Stimulated activated CD4-positive, alpha-beta T cell treated with anti-CD3 and anti-CD28 coated beads, TNF-alpha, amount 100 ng/mL, for 1 hour (primary cell): ENCODE results near the gene LHX8.
"Not testable (repeated sequence)": the region's sequence is repeated elsewhere in the genome, so short reads cannot be mapped to it uniquely, and the experiment has no call there.

Experiments used
- DNase-seq, 3 donors: peaks; one replicate each; pipeline ENCODE4 v3.0.0-alpha.2; 2020; ENCODE audit warnings: low read depth in 3 of 3, low spot score in 1 of 3

LHX8 gene

GRCh38 chr1:75133750-75134646 is at the start of gene LHX8:
Gene LHX8, plus strand, starts transcription at chr1:75134388. Its CDS starts 2,227 bp downstream, at chr1:75136615.
- no peak for DNase-seq

- no peak for DNase-seq
Observed at GRCh38 chr1:75085931-75086330, 48.3 kb upstream of the LHX8 start.

GRCh38 chr1:75087278-75087677 is 46.9 kb upstream of the LHX8 start:
- no peak for DNase-seq

- DNase-seq = no peak
Observed at GRCh38 chr1:75092141-75092540, 42.0 kb upstream of the LHX8 start.

GRCh38 chr1:75097654-75098053 is 36.5 kb upstream of the LHX8 start:
- no peak for DNase-seq

- DNase-seq = no peak
Observed at GRCh38 chr1:75099581-75099980, 34.6 kb upstream of the LHX8 start.

- DNase-seq = no peak
Observed at GRCh38 chr1:75100481-75101092, 33.6 kb upstream of the LHX8 start.

GRCh38 chr1:75112362-75112951 is 21.7 kb upstream of the LHX8 start:
- DNase-seq = not testable (repeated sequence)

GRCh38 chr1:75115654-75116053 is 18.5 kb upstream of the LHX8 start:
- no peak for DNase-seq

GRCh38 chr1:75123756-75124155 is 10.4 kb upstream of the LHX8 start:
- no peak for DNase-seq

- no peak for DNase-seq
Observed at GRCh38 chr1:75124510-75124909, 9.7 kb upstream of the LHX8 start.

GRCh38 chr1:75125161-75125726 is 8.9 kb upstream of the LHX8 start:
- DNase-seq = no peak

GRCh38 chr1:75126611-75127101 is 7.5 kb upstream of the LHX8 start:
- DNase-seq = no peak

GRCh38 chr1:75127916-75128717 is 6.1 kb upstream of the LHX8 start:
- no peak for DNase-seq

GRCh38 chr1:75129660-75129982 is 4.6 kb upstream of the LHX8 start:
- no peak for DNase-seq

- DNase-seq = no peak
Observed at GRCh38 chr1:75129983-75130789, 4.0 kb upstream of the LHX8 start.

- no peak for DNase-seq
Observed at GRCh38 chr1:75130865-75131564, 3.2 kb upstream of the LHX8 start.

- no peak for DNase-seq
Observed at GRCh38 chr1:75131565-75132241, 2.5 kb upstream of the LHX8 start.

GRCh38 chr1:75132242-75132811 is 1.9 kb upstream of the LHX8 start:
- no peak for DNase-seq
